Germinal center (tissue), 1 donor: ENCODE measurements around the gene GALNT15.

Source experiments
- DNase-seq: peaks from one replicate; pipeline ENCODE4 v3.0.0; 2012; ENCODE audit warnings: mixed read lengths, low spot score

Gene GALNT15, protein sequence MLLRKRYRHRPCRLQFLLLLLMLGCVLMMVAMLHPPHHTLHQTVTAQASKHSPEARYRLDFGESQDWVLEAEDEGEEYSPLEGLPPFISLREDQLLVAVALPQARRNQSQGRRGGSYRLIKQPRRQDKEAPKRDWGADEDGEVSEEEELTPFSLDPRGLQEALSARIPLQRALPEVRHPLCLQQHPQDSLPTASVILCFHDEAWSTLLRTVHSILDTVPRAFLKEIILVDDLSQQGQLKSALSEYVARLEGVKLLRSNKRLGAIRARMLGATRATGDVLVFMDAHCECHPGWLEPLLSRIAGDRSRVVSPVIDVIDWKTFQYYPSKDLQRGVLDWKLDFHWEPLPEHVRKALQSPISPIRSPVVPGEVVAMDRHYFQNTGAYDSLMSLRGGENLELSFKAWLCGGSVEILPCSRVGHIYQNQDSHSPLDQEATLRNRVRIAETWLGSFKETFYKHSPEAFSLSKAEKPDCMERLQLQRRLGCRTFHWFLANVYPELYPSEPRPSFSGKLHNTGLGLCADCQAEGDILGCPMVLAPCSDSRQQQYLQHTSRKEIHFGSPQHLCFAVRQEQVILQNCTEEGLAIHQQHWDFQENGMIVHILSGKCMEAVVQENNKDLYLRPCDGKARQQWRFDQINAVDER

DNA sequence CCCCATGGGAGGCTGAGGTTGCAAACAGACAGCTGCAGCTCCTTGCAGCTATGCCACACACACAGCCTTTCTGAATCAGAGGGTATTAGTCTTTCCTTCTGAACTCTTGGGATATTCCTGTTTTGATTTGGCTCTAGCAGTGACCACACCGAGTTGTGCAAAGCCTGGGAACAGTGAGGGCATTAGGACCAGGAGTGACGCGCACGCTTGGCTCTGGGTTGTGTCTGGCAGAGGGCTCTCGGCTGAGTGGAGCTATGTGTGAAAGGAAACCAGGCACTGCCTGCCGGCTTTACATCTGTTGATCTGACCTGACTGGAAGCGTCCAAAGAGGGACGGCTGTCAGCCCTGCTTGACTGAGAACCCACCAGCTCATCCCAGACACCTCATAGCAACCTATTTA is at the start of gene GALNT15:
Gene GALNT15, plus strand, starts transcription at position 292 of the 400 bp plus-strand sequence. CDS start 472 bp downstream, outside the sequence.
- DNase-seq, result no peak

DNA sequence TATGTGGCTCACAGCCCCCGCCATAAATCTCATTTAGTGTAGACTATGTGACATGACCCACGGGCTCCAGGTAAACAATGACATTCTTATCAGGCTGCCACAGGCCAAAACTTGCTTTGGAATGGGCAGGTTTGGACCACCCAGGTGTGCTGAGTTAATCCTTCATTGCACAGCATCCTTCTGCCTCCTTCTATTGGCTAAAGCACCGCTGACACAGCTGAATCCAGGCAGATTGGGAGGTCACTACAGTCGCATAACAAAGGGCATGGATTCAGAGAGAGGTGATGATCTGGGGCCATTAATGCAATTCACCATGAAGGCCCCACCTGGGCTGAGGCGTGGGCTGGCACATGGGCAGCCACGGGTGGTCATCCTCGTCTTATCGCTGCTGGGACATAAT is 47.8 kb upstream of the GALNT15 start:
- DNase-seq, result no peak

DNA sequence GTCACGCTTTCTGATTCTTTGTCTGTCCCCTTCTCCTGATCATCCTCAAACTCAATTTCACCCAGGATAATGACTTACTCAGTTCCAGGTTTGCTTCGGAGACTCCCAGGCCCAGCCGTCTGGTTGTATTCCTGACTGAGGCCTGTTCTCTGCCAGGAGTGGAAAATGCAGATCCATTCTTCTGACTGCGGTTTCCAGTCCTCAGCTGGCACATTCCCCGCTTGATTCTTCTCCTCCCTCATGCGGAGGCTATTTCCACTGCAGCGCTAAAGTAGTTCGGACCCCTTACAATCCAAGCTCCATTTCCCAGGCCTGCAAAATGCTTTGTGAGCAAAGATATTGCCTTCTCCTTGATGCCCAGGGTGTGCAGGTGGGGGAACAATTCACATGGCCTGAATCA is 47.2 kb upstream of the GALNT15 start:
- DNase-seq, result no peak

DNA sequence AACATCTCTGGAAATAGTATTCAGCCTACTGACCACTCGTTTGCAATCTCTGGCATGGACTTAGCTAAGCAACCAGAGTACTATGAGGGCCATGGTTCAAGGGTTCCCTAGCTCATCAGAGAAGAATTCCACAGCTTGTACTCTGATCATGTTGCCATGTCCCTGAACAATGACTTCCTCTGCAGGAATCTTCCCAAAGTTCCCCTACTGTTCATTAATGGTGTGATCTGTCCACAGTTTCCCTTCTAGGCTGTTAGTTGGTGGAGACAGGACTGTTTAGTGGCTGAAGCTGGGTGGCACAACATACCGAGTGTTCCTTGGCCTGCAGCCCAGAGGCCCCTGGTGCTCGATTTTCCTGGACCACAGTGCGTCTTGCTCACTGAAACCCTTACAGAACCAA is 44.4 kb upstream of the GALNT15 start:
- no peak for DNase-seq

DNA sequence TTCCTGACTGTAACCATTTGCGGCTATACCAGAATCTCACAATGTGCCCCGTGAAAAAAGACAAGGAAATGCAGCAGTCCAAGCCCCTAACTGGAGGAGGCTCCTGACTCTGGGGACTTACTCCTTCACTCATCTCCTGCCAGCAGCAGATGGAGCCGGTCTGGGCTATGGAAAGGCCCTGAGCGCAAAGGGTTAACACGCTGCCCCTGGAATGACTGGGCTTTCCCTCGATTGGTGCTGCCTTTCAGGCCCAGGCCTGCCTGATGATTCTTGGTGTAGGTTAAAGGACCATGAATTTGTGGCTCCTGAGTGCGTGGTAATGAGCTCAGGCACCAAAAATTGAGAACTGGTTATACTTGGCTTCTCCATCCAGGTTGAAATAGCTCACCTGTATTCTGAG is 42.3 kb upstream of the GALNT15 start:
- no peak for DNase-seq

DNA sequence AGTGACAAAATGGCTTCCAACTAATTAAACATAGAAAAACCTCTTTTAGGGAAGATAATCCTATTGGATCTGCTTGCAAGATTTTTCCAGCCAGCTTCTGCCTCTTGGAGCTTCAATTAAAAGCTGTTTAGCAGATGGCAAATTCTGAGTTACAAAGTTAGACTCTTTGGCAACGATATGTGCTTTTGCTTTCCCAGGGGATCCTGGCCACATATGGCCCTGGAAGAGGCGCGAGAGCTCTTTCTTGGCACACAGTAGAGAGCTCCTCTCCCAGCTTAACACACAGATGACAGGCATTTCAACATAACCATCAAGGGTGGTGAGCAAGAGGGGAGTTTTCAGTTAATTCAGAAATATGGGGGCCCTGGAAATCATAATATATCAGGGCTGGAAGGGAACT is 41.6 kb upstream of the GALNT15 start:
- no peak for DNase-seq

DNA sequence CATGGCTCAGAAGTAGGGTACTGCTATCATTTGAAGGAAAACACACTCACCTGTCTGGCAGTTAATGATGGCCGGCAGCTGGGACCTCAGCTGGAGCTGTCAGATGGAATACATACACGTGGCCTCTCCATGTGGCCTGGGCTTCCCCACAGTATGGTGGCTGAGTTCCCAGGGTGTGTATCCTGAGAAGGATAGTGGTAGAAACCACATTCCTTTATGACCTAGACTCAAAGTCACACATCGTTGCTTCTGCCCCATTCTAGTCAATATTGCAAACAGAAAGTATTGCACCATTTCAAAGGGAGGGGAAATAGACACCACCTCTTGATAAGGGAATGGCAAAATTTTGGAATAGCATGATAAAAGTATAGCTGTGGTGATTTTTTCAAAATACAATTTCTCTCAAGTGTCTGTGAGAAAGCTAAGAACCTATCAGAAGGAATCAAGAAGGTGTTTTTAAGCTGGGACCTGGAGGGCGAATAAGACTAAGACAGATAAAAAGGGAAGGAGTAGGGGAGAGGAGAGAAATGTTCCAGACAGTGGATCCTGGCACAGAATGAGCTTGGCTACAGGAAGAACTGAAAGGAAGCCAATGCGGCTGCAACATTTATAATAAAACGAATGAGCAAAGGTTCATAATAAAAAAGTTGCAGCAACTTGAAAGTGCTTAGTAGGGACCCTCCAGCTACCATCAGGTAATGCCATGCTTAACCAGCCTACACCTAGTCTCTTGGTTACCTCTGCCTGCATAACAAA is 40.1 kb upstream of the GALNT15 start:
- DNase-seq, result no peak

DNA sequence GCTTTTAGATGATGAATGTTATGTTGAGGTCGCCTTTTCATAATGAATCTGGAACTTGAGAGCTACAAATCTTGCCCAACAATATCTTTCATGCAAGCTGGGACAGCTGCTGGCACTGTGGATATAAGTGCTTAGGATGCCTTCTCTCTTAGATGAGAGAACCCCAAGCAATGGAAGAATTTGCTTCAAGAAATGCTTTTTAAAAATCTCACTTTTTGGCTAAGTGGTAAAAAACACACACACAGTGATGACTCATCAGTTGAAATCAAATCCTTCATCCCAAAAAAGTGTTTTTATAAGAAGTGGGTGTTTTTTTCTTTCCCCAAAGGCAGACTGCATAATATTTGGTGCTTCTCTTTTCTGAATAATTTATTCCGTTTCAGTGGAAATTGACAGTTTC is 38.4 kb upstream of the GALNT15 start:
- DNase-seq, result no peak

DNA sequence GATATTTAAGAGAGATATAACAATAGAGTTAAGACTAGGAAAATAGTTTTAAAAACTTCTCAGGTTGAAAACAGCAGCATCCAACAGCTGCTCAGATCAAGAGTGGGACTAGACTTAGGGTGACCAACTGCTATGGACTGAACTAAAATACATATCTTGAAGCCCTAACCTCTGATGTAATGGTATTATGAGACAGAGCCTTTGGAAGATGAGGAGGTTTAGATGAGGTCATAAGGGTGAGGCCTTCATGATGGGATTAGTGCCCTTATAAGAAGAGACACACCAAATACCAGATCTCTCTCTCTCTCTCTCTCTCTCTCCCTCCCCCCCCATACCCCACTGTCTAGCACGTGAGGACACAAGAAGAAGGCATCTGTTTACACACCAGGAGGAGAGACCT is 37.4 kb upstream of the GALNT15 start:
- DNase-seq, result no peak

DNA sequence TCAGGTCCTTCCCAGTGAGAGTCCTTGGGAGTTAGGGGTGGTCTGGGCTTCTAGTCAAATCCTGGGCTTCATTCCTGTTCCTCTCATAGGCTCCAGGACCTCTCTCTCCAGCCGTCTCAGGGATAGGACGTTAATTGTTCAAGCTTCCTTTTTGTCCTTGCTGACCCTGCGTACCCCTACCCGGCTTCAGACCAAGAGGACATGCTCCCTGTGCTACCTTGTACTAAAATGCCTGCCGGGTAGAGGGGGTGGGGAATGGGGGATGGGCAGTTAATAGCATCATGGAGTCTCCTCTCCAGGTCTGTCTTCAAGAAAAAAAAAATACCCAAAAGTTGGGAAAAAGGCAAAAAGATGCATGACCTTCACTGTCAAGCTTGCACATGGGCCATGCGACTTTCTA is 36.5 kb upstream of the GALNT15 start:
- DNase-seq, result no peak

DNA sequence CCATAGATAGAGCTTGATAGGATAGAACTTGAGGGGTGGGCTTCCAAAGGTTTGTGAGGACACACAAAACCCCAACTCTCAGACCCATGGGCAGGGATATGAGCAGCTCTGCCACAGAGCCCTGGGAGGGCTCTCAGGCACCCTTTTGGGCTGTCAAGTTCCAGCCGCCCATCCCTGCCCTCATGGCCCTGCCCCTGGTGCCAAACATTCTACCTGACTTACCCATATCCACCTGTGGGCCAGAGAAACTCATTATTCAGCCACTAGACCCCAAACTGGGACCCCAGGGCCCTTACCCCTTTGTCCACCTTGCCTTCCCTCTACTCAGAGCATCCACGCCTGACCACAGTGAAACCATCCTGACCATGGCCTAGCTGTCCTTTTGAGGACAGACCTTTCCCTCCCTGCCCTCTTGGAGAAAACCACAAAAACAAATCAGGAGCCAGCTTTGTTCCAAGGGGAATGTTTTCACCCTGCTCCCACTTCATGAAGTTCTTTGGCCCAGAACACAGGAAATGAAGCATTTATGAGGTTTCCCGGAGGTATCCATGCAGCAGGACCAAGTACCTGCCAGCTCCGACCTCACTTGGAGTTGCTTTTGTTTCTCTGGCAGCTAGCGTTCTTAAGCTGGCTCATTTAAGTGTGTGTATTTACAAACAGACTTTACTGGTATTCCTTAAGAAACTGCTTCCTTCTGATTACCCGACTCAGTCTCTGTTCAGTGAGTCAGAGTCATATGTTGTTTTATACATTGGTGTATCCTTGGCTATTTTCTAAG is 34.2 kb upstream of the GALNT15 start:
- DNase-seq, result no peak

DNA sequence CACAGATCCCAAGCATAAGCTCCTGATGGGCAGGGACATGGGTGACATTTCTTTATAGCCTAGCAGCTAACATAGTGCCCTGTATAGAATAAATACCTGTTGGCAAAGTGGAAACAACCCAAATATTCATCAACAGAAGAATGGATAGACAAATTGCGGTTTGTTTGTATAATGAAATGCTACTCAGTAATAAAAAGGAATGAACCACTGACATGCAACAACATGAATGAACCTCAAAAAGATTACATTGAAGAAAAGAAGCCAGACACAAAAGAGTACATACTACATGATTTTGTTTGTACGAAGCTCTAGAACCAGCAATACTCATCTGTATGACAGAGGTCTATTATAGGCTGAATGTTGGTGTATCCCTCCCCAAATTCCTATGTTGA is 33.6 kb upstream of the GALNT15 start:
- DNase-seq, result no peak

DNA sequence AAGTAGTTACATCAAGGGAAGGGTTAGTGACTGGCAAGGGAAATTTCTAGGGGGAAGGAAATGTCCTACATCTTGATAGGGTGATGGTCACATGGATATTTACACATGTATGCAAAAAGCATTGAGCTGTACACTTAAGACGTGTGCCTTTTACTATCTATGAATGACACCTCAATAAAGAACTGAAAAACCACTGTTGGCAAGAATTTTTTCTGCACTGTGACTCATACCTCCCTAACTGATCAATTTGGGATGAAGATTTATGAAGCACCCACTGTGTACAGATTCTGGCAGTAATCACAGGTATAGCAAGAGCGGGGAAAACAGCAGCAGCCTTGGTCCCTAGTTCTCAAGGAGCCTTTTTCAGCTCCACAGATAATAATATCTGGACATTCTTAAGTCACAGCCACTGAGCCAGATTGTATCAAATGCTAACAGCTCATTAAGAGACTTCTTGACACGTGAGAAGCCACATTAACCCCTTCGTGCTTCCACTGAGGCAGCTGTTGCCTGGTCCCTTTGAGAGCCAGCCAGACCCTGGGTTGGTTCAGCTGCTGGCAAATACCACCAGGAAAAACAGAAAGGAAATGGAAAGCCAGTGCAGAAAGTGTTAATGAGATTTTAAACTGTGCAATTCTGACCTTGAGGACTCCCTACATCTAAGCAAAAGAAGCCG is 32.0 kb upstream of the GALNT15 start:
- DNase-seq, result no peak

DNA sequence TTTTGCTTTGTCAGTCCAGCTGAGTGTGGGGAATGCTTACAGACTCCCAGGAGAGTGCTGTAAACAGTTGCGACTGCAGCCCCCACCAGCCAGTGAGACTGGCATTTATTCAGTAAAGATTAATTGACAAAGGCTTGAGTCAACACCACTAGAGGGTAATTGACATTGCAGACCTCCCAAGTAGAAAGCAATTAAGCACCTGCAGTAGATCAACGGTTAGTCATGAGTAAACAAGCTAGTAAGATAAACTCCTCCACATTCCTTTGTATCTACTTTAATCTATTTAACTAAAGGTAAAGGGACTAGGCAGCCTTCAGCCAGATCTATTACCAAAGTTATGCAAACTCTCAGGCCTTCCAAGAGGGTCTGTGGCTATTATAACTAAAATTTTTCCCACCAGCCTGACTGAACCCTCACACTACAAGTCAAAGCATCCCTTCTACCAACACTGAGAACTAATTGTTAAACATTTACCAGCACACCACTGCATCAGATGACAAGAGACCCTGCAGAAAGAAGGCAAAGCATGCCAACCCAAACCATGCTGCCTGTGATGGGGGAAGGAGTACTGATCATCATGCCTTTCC is 30.5 kb upstream of the GALNT15 start:
- DNase-seq, result no peak

DNA sequence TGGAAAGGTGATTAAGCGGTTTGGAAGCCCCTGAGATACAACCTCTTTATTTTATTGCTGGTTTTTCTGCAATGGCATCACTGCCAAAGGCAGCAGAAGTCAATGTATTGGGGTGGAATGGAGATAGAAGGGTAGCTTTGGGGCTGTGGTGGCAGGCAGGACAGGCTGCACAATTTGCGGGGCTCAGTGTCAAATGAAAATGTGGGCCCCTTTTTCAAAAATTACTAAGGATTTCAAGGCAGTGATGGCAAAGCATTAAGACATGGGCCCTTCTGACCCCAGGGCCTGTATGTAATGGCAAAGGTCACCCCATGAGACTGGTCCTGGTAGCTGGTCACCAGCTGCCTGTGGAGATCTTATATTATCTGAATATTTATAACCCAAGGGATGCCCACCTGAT is 29.3 kb upstream of the GALNT15 start:
- no peak for DNase-seq

DNA sequence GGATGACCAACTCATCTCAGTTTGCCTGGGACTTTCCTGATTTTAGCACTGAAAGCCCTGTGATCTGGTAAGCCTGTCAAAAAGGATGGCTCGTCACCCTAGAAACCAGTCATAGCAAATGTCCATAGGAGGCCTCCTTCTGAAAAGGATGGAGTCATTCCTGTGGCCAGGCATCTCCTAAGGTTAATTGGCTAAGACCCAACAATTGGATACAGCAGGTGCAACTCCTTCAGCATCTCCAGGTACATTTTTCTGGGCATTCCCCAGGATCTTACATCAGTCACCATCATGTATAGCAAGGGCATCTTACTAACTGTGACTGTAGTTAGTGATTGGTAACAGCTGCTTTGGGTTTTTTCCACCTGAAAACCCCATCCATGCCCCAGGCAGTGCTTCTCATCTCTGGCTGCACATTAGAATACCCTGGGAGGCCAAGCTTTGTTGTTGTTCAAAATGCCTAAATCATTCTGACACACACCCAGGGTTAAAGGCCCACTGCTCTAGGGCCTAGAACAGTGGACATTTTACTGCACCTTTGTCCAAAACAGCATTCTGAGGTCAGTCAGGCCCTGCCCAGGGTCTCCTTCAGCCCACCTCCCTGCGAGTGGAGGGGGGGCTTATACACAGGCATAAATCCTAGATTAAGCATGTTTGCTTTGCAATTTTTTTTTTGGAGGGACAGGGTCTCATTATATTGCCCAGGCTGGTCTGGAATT is 28.3 kb upstream of the GALNT15 start:
- no peak for DNase-seq

DNA sequence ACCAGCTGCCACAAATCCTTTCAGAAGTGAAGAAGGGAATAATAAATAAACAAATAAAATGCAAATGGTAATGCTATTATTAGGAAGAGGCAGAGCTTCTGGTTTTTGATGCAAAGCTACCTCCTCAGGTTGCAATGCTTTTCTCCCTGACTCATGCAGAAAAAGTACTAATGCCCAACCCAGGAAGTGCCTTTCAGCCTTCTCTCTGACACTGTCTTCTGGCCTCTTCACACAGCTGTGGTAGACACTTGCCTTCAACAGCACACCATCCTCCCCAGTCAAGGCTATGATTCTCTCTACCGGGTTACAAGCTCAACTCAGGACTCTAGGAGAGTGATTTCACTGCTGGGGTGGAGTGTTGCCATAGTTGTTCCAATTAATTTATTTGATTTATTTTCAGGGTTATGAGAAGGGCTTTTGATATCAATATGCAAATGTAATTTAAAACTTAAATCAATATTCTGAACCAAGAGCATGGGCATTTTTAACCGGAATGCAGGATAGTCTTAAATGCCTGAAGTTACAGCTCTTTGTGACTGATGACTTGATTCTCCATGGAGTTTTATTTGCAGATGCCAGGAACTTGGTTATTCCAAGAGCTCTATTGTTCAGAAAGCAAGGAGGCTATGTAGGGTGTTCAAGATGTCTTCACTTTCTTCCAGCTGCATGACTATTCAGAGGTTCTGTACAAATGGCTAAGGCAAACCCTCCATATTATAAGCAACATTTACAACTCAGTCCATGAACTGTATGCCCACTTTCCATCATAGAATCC is 27.1 kb upstream of the GALNT15 start:
- DNase-seq, result no peak

DNA sequence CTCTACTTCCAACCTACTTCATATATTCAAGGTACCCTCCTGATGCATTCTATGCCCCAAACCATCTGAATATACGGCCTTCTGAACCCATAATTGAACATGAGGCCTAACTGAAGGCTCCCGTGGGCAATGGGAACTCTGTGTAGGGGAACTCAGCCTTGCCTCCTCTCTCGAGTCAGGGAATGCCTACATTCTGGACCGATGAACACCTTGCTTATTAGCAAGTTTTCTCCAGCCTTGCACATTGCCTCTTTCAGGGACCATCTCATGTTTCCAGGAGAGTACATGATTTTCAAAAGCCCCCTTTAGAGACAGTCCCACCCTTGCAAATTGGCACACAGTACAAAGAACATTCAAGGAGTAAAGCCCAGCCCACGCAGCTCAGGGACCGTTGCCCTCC is 26.3 kb upstream of the GALNT15 start:
- no peak for DNase-seq

DNA sequence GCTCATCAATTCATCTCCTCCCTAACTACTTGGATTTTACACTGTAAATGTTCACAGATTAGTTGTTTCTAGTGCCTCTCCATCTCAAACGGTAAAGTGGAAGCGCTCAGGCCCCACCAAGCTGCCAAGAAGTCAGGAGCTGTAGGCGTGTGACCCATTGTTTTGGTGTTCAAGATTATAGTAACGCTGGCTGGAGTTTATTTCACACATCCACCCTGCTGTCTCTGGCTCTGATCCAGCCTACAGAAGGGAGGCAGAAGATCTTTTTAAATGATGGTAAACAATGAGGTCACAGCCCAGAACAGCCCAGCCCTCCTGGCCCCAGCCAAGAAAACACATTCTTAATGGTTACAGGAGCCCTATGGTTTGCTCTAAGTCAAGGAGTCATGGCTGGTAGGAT is 25.7 kb upstream of the GALNT15 start:
- no peak for DNase-seq

DNA sequence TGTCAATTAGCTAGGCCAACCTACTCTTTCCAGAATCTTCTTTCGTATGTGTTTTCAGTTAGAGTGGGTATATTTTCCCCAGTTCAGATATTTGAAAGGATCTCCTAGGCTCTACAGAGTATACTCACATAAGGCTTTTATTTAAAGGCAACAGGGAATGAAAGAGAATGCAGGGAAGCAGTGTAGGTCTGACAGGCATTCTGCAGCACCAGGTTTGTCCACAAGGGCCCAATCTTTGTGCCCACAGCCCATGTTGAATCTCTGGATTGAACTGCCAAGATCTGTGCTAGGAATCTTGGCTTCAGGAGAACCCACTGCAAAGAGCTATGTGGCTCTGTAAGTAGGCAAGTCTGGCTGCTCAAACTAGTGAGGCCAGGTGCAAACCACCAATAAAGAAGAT is 24.2 kb upstream of the GALNT15 start:
- no peak for DNase-seq
